ENCODE measurements around the gene OR2T2.
"Not testable (repeated sequence)": the region's sequence is repeated elsewhere in the genome, so short reads cannot be mapped to it uniquely, and the experiment has no call there.

OR2T2 gene

GRCh38 chr1:248428192-248428533, 17.3 kb upstream of the OR2T2 start:
- not testable (repeated sequence) for DNase-seq (ENCODE audit: low read depth in 1 of 2, low spot score in 1 of 2); H3K27ac ChIP-seq (replicated peaks); H3K4me3 ChIP-seq (replicated peaks; ENCODE audit: insufficient read depth, low read length); H3K27me3 ChIP-seq (ENCODE audit: insufficient read depth, poor library complexity, severe bottlenecking)
- peak; percentile 78 for TF ChIP-seq SPI1 (IDR thresholded peaks at IDR 0.05; ENCODE audit: borderline replicate concordance, low read depth)

GRCh38 chr1:248431683-248432082, 13.8 kb upstream of the OR2T2 start:
- H3K4me3 ChIP-seq (replicated peaks; ENCODE audit: insufficient read depth, low read length); H3K27me3 ChIP-seq (ENCODE audit: insufficient read depth, poor library complexity, severe bottlenecking); H3K27ac ChIP-seq (replicated peaks); DNase-seq (ENCODE audit: low read depth in 1 of 2, low spot score in 1 of 2): not testable (repeated sequence)

- not testable (repeated sequence) for H3K4me3 ChIP-seq (replicated peaks; ENCODE audit: insufficient read depth, low read length); H3K27me3 ChIP-seq (ENCODE audit: insufficient read depth, poor library complexity, severe bottlenecking); H3K27ac ChIP-seq (replicated peaks); DNase-seq (ENCODE audit: low read depth in 1 of 2, low spot score in 1 of 2)
Measured at GRCh38 chr1:248432201-248432600, 13.2 kb upstream of the OR2T2 start.

GRCh38 chr1:248433811-248434415, 11.5 kb upstream of the OR2T2 start:
- not testable (repeated sequence) for H3K27me3 ChIP-seq (ENCODE audit: insufficient read depth, poor library complexity, severe bottlenecking); H3K4me3 ChIP-seq (replicated peaks; ENCODE audit: insufficient read depth, low read length); DNase-seq (ENCODE audit: low read depth in 1 of 2, low spot score in 1 of 2); H3K27ac ChIP-seq (replicated peaks)

DNA sequence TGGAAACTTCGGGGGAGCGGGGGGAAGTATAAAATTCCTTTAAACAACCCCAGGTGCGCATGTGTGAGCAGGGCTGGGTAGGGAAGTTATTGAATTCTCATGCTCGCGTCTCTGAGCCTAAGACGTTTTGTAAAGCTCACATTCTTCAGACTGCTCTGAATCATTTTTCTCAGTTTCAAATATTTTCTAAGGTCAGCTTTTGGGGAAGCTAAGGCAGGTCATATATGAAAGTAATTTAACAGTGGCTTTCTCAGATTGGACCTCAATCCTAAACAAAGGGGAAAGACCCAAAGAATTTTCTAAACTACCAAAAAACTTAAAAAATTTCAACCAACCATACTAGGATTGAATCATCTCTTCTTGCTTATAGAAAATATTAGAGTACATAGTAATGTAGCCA, 10.5 kb upstream of the OR2T2 start:
- DNase-seq (ENCODE audit: low read depth in 1 of 2, low spot score in 1 of 2); H3K4me3 ChIP-seq (replicated peaks; ENCODE audit: insufficient read depth, low read length); H3K27ac ChIP-seq (replicated peaks); H3K27me3 ChIP-seq (ENCODE audit: insufficient read depth, poor library complexity, severe bottlenecking): not testable (repeated sequence)

DNA sequence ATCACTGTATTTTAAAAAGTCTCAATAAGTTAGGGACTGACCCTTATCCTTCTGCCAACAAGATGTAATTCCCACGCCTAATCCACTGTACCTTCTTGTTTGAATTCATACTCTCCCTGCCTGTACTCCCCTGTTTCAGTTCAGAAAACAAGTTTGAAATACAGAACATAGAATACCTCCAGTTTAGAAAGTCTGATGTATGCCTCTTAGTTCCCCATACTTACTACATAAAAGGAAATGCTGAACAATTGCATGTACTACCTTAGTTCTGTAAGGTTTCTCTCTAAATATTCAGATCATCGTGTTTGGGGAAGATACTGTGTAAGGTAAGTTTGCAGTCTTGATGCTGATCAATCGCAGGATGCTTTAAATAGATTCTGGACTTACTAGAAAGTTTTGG, 9.1 kb upstream of the OR2T2 start:
- H3K27ac ChIP-seq (replicated peaks); H3K4me3 ChIP-seq (replicated peaks; ENCODE audit: insufficient read depth, low read length); H3K27me3 ChIP-seq (ENCODE audit: insufficient read depth, poor library complexity, severe bottlenecking); DNase-seq (ENCODE audit: low read depth in 1 of 2, low spot score in 1 of 2): not testable (repeated sequence)

- DNase-seq (ENCODE audit: low read depth in 1 of 2, low spot score in 1 of 2); H3K27ac ChIP-seq (replicated peaks); H3K4me3 ChIP-seq (replicated peaks; ENCODE audit: insufficient read depth, low read length); H3K27me3 ChIP-seq (ENCODE audit: insufficient read depth, poor library complexity, severe bottlenecking): not testable (repeated sequence)
Measured at GRCh38 chr1:248438668-248439067, 6.8 kb upstream of the OR2T2 start.

GRCh38 chr1:248439283-248439682, 6.2 kb upstream of the OR2T2 start:
- not testable (repeated sequence) for H3K27me3 ChIP-seq (ENCODE audit: insufficient read depth, poor library complexity, severe bottlenecking); DNase-seq (ENCODE audit: low read depth in 1 of 2, low spot score in 1 of 2); H3K4me3 ChIP-seq (replicated peaks; ENCODE audit: insufficient read depth, low read length); H3K27ac ChIP-seq (replicated peaks)

GRCh38 chr1:248442500-248443277, 2.7 kb upstream of the OR2T2 start:
- H3K27ac ChIP-seq (replicated peaks); H3K4me3 ChIP-seq (replicated peaks; ENCODE audit: insufficient read depth, low read length); H3K27me3 ChIP-seq (ENCODE audit: insufficient read depth, poor library complexity, severe bottlenecking); DNase-seq (ENCODE audit: low read depth in 1 of 2, low spot score in 1 of 2): not testable (repeated sequence)

DNA sequence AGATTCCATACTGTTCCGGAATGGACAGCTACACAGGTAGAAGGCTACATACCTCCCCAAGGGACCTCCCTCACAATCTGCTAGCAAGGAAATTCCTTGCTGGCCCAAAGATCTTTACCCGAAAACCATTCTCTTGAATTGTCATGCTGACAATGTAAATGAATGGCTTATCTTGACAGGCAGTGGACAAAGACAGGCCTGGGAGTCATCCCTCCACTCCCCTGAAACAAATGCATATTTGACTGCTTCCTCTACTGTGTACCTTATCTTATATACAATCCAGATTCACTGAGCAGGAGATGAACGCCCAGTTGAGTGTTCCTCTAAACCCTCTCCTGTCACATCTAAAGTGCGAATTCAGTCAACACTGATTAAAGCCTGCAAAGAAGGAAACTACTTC, 834 bp upstream of the OR2T2 start:
- H3K27ac ChIP-seq (replicated peaks); H3K27me3 ChIP-seq (ENCODE audit: insufficient read depth, poor library complexity, severe bottlenecking); DNase-seq (ENCODE audit: low read depth in 1 of 2, low spot score in 1 of 2); H3K4me3 ChIP-seq (replicated peaks; ENCODE audit: insufficient read depth, low read length): not testable (repeated sequence)

DNA sequence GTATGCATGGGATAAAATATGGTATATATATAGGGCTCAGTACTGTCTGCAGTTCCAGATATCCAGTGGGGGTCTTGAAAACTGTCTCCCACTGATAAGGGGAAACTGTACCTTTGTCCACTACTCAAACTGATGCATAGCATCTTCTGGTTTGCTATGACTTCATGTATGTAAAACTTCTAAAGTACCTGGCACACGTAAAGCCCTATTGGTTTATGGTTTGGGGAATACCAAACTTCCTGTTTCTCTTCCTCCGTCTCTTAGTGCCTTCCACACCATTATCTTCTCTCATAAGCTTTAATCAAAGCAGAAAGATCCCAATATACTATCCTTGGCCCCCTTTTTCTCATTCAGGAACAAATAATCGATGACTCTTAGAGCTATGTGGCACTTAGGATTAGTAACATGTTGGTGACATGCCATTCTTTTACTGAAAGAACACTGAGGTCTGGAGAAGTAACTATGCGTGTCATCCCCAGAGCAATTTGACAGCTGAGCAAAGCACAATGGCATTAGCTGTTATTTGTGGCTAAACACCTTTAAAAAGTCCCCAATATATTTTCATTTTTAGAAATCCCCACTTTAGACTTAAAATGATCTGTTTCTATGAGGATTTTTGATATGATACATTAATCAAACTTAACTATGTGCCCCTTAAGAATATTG, 3.1 kb downstream of the OR2T2 start:
- DNase-seq (ENCODE audit: low read depth in 1 of 2, low spot score in 1 of 2); H3K27me3 ChIP-seq (ENCODE audit: insufficient read depth, poor library complexity, severe bottlenecking); H3K4me3 ChIP-seq (replicated peaks; ENCODE audit: insufficient read depth, low read length); H3K27ac ChIP-seq (replicated peaks): not testable (repeated sequence)

DNA sequence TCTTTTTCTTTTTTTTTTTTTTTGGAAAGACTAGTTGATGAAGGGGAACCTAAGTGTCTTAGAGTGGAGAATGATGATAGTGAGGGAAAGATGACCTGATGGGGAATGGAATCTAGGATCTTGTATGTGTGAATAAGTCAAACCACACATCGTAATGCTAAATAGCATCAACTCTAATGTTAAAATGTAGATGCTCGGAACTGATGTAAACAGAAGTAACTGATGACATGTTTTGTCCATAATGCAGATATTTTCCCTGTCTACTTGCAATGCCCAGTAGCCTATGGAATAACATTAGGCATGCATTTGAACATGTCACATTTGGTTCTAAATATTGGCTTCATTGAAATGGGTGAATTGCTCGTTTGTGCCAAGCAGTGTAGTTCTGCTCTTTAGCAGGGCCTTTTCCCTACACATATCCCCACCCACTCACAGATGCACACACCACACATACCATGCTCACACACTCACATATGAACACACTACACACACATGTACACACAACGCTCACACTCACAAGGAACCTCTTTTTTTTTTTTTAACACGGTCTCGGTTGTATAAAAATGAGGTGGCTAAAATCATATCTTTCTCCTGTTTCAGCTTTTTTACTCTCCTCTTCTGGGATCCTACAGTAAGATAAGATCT, 4.5 kb downstream of the OR2T2 start:
- not testable (repeated sequence) for H3K27ac ChIP-seq (replicated peaks); DNase-seq (ENCODE audit: low read depth in 1 of 2, low spot score in 1 of 2); H3K27me3 ChIP-seq (ENCODE audit: insufficient read depth, poor library complexity, severe bottlenecking); H3K4me3 ChIP-seq (replicated peaks; ENCODE audit: insufficient read depth, low read length)

- H3K27ac ChIP-seq (replicated peaks), result not testable (repeated sequence)
Measured at GRCh38 chr1:248450466-248451145, 5.2 kb downstream of the OR2T2 start.

GRCh38 chr1:248453619-248454018, 8.2 kb downstream of the OR2T2 start:
- H3K27ac ChIP-seq (replicated peaks); DNase-seq (ENCODE audit: low read depth in 1 of 2, low spot score in 1 of 2); H3K4me3 ChIP-seq (replicated peaks; ENCODE audit: insufficient read depth, low read length); H3K27me3 ChIP-seq (ENCODE audit: insufficient read depth, poor library complexity, severe bottlenecking): not testable (repeated sequence)

More at GRCh38 chr1:248450466-248451145, 5.2 kb downstream of the OR2T2 start:
- not testable (repeated sequence) for DNase-seq (ENCODE audit: low read depth in 1 of 2, low spot score in 1 of 2); H3K27me3 ChIP-seq (ENCODE audit: insufficient read depth, poor library complexity, severe bottlenecking); H3K4me3 ChIP-seq (replicated peaks; ENCODE audit: insufficient read depth, low read length)
